Stimulated activated CD8-positive, alpha-beta memory T cell treated with anti-CD3 and anti-CD28 coated beads, Interleukin-7, amount 100 ng/mL, for 48 hours (primary cell): ENCODE results near the gene HBA2.
"Not testable (repeated sequence)": the region's sequence is repeated elsewhere in the genome, so short reads cannot be mapped to it uniquely, and the experiment has no call there.

Experiments used
- DNase-seq, 2 donors: peaks; one replicate each; pipeline ENCODE4 v3.0.0-alpha.2; 2020; ENCODE audit warnings: low read depth in 1 of 2; ENCODE audit errors: extremely low read depth in 1 of 2

Gene HBA2

GRCh38 chr16:173928-174769, 1.5 kb downstream of the HBA2 start:
- not testable (repeated sequence) for DNase-seq

GRCh38 chr16:175011-175949, 2.6 kb downstream of the HBA2 start:
- no peak for DNase-seq

- not testable (repeated sequence) for DNase-seq
Observed at GRCh38 chr16:176006-176405, 3.3 kb downstream of the HBA2 start.

GRCh38 chr16:176477-177382, 4.1 kb downstream of the HBA2 start, which contains the start of gene HBA1:
Gene HBA1, plus strand, starts transcription at chr16:176680. Its CDS starts 37 bp downstream, at chr16:176717.
- not testable (repeated sequence) for DNase-seq

- DNase-seq: no peak
Observed at GRCh38 chr16:177394-177822, 4.7 kb downstream of the HBA2 start.

GRCh38 chr16:177981-178667, 5.4 kb downstream of the HBA2 start:
- no peak for DNase-seq

GRCh38 chr16:178668-179015, 6.0 kb downstream of the HBA2 start:
- no peak for DNase-seq

GRCh38 chr16:179211-180092, 6.8 kb downstream of the HBA2 start:
- no peak for DNase-seq

GRCh38 chr16:180101-180675, 7.5 kb downstream of the HBA2 start, which contains the start of gene HBQ1:
Gene HBQ1, plus strand, starts transcription at chr16:180459. Its CDS starts 28 bp downstream, at chr16:180487.
- DNase-seq: peak in 1 of 2 donors; percentile 24

- peak; percentile 60 to 67 for DNase-seq
Observed at GRCh38 chr16:180681-181564, 8.2 kb downstream of the HBA2 start.

- DNase-seq: no peak
Observed at GRCh38 chr16:181565-182021, 8.9 kb downstream of the HBA2 start.

GRCh38 chr16:183005-183404, 10.3 kb downstream of the HBA2 start:
- no peak for DNase-seq

- no peak for DNase-seq
Observed at GRCh38 chr16:185213-185612, 12.5 kb downstream of the HBA2 start.

GRCh38 chr16:185691-186090, 13.0 kb downstream of the HBA2 start:
- DNase-seq: no peak

- DNase-seq: no peak
Observed at GRCh38 chr16:187330-187729, 14.7 kb downstream of the HBA2 start.

GRCh38 chr16:188674-189073, 16.0 kb downstream of the HBA2 start:
- DNase-seq: no peak

- no peak for DNase-seq
Observed at GRCh38 chr16:189604-190186, 17.0 kb downstream of the HBA2 start.
